ENCODE results near the gene ASIP.
"Not testable (repeated sequence)": the region's sequence is repeated elsewhere in the genome, so short reads cannot be mapped to it uniquely, and the experiment has no call there.

The ASIP gene

DNA sequence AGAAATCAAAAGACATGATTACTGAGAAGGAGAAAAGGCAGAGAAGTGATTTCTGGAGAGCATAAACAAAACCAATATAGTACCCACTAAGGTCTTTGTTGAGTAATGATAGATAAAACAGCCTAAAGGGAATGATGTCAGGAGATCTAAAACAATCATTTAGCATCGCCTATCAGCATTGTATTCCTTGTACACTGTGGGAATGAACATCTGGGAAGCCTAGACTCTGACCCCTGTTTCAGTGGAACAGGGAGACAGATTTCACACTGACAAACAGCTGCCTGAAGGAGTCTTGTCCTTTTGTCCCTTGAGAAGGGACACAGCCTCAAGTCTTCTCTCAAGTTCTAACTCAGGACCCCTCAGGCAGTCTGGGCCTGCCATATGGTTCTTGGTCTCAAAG is 1.7 kb downstream of the ASIP start:
- no peak for DNase-seq (ENCODE audit: low read depth)

DNA sequence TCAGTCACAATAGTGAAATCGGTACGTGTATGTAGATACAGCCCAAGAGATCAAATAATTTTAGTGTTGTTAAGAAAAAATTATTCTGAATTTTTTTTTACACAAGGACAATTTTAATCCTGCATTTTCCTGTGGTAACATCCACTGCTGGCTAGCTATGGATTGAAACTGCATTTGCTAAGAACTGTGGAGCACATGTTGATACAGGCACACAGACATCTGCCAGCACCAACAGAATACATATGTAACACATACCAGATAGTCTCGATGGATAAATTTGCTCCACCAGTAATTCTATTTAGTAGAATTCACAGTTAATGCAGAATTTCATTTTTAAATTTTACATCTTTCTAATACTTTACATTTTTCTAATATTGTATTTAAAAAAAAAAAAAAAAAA is 2.2 kb downstream of the ASIP start:
- DNase-seq (ENCODE audit: low read depth): no peak

DNA sequence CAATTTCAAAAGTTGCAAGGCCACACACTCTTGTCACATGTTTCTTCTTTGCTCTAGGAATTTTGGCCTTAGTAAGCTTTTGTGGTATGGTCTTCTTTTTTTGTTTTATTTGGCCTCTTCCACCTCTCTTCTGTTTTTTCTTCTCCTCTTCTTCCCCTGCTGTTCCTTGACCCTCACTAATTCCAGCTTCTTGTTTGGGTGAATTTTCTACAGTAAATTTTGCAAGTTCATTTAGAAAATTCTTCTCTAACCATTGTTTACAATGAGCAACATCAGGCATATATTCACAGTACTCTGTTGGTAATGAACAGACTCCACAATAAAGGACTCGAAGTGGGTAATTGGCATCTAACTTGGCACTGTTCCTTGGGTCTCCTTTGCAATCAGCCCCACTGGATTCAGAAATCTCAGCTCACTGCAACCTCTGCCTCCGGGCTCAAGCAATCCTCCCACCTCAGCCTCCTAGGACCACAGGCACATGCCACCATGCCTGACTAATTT is 5.0 kb downstream of the ASIP start:
- no peak for DNase-seq (ENCODE audit: low read depth)

DNA sequence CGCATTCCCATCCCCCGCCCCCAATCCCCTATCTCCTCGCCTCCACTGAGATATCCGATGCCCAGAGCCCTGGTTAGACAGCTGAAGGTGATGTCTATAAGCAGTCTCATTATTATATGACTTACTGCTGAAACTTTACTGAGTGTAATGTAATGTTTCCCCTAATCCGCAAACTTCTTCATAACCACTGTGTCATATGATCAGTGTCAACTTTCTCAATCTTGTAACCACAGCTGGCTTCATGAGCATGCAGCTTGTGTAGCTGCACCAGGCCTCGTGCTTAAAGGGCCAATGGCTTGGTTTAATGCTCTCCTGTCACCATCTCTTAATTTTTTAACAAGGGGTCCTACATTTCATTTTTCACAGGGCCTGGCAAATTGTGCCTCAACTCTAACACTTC is 8.1 kb downstream of the ASIP start:
- DNase-seq (ENCODE audit: low read depth): no peak

DNA sequence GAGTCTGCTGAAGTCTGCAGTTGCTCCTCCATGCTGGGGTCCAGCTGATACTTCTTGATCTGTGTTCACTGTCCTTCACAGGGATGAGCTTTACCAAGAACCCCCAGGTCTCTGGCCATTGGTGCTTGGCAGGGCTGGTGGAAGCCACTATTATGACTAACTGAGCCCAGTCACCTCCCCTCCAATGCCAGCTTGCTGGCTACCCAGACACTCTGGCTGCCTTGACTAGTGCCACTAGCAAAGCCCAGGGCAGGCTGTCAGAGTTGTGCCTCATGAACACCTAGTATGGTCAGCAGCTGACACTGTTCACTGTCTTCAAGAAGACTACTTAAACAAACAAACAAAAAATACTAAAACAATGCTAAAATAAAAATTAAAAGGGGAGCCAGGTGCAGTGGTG is 8.8 kb downstream of the ASIP start:
- no peak for DNase-seq (ENCODE audit: low read depth)

DNA sequence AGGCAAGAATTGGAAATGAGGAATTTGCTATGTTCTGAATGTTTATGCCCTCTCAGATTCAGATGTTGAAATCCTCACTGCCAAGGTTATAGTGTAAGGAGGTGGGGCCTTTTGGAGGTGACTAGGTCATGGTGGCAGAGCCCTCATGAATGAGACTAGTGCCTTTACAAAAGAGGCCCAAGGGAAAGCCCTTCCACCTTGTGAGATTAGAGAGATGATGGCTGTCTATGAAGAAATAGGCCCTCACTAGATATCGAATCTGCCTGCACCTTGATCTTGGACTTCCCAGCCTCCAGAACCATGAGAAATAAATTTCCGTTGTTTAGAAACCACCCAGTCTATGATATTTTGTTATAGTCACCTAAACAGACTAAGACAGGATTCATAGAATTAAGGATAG is 10.4 kb downstream of the ASIP start:
- no peak for DNase-seq (ENCODE audit: low read depth)

DNA sequence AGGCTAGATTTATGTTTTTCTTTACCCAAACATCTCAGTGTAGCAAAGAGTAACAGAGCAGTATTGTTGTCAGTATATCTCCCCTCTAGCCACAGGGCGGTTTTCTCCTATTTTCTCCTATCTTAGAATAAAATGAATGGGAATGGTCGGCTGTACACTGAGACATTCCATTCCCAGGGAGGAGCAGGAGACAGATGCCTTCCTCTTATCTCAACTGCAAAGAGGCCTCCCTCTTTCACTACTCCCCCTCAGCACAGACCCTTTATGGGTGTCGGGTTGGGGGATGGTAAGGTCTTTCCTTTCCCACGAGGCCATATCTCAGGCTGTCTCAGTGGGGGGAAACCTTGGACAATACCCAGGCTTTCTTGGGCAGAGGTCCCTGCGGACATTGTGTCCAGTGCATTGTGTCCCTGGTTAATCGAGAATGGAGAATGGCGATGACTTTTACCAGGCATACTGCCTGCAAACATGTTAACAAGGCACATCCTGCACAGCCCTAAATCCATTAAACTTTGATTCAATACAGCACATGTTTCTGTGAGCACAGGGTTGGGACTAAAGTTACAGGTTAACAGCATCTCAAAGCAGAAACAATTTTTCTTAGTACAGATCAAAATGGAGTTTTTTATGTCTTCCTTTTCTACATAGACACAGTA is 11.3 kb downstream of the ASIP start:
- not testable (repeated sequence) for DNase-seq (ENCODE audit: low read depth)

DNA sequence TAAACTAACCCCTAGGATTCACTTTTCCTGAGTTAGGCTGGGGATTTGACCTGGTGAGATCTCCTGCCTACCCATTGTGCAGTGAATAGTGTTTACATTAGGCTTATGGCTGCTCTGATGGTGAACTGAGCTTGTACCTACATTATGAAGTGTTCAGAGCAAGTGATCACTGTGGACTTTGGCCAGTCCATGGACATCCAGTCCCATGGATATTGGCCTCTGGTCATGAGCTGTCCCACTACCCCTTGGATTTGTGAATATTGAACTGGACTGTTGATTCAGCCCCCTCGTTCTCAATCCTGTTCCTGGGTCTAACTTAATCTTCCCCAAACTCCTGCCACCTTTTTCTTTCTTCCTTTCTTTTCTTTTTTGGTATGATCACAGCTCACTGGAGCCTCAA is 13.8 kb downstream of the ASIP start:
- no peak for DNase-seq (ENCODE audit: low read depth)

DNA sequence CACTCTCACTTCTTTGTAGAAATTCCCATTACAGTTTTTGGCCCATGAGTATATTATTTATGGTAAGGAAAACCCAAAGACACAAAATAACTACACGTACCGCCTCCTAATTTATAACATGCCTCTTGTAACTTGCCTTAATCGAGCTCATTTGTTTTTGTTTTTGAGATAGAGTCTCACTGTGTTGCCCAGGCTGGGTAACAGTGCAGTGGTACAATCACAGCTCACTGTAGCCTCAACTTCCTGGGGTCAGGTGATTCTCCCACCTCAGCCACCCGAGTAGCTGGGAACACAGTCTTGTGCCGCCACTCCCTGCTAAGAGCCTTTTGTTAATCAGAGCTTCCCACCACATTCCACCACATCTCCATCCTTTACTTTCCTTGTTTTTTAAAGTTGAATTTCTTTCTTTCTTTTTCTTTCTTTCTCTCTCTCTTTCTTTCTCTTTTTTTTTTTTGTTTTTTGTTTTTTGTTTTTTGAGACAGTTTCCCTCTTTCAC is 15.5 kb downstream of the ASIP start:
- DNase-seq (ENCODE audit: low read depth): no peak

DNA sequence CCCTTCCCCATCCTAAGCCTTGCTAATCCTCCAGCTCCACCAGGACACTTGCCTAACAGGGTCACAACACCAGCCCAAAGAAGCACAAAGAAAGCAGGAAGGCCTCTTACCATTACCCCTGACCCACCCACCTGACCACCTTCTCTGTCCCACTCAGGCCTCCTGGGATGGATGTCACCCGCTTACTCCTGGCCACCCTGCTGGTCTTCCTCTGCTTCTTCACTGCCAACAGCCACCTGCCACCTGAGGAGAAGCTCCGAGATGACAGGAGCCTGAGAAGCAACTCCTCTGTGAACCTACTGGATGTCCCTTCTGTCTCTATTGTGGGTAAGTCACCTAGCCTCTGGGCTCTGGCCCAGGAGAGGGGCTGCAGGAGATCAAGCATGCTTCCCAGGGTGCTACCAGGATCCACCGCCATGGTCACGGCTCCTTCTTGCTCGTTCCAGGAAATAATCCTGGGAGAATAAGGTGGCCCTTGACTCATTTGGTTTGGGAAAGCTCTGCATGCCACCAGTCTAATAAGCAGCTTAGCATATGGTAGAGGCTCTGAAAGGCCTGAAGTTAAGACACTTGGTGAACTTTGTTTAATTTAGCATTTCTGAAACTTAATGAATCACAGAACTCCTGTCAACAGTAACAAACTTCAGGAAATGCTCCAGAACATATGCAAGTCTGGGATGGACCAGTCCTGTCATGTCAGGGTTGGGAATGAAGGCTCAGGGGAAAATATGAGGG is 19.2 kb downstream of the ASIP start:
- no peak for DNase-seq (ENCODE audit: low read depth)

DNA sequence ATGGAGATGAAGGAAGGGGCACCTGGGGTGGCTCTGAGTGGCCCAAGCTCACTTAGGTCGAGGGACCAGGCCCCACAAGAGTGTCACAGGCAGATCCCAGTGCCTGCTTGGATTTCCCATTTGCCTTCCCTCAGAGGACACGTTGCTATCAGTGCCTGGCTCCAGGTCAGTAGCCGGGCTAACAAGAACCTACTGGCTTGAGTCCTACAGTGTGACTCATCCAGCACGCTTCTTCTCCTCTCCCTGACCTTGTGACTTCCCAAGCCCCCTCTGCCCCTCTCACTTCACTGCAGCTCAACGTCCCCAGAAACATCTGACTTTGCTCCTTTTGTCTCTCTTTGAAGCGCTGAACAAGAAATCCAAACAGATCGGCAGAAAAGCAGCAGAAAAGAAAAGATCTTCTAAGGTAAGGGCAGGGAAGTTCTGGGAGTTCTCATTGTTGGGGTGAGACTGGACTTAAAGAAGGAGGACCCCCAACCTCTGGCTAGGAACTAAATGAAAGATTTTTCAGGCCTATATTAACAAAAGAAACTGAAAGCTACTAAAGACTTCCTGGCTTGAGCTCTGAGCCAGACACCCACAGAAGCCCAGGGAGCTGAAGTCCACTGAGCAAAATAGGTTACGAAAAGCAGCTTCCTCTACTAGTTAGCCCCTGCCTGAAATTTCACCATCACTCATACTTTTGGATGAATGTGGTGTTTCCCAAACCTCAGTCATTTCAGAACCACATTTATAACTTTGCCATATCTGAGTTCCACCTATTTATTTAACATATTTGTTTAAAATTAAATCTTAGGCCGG is 21.5 kb downstream of the ASIP start:
- no peak for DNase-seq (ENCODE audit: low read depth)

DNA sequence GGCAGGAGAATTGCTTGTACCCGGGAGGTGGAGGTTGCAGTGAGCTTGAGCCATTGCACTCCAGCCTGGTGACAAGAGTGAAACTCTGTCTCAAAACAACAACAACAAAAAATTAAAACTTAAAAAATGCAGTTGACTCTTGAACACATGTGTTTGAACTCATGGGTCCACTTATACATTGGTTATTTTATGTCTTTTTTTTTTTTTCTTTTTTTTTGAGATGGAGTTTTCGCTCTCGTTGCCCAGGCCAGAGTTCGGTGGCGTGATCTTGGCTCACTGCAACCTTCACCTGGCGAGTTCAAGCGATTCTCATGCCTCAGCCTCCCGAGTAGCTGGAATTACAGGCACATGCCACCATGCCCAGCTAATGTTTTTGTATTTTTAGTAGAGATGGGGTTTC is 22.2 kb downstream of the ASIP start:
- not testable (repeated sequence) for DNase-seq (ENCODE audit: low read depth)

DNA sequence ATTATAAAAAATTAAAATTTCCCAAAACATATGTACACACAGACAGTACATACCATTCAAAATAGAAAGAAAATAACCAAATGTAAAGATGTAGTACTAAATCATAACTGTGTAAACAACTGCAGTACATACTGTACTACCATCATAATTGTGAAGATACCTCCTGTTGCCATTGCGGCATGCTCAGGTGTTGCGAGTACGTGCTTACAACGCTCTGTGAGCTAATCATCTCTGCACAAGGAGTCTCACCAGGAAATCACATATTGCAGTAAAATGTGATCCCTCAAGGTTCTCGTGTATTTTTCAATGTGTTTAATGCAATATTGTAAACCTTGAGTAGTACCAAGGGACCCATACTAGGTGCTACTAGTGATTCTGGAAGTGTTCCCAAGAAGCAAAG is 22.9 kb downstream of the ASIP start:
- no peak for DNase-seq (ENCODE audit: low read depth)

DNA sequence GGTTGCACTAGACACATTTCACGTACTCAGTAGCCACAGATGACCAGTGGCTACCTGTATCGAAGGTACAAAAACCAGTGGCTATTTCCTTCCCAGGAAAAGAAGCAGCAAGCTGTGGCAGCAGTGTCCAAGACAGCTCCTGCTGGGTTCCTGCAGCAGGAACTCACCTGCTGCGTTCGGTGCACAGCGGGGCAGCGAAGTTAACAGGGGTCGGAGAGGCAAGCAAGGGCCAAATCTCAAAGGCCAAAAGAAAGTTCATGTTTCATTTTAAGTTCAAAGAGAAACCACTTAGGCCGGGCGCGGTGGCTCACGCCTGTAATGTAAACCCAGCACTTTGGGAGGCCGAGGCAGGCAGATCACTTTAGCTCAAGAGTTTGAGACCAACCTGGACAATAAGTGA is 26.9 kb downstream of the ASIP start:
- no peak for DNase-seq (ENCODE audit: low read depth)

DNA sequence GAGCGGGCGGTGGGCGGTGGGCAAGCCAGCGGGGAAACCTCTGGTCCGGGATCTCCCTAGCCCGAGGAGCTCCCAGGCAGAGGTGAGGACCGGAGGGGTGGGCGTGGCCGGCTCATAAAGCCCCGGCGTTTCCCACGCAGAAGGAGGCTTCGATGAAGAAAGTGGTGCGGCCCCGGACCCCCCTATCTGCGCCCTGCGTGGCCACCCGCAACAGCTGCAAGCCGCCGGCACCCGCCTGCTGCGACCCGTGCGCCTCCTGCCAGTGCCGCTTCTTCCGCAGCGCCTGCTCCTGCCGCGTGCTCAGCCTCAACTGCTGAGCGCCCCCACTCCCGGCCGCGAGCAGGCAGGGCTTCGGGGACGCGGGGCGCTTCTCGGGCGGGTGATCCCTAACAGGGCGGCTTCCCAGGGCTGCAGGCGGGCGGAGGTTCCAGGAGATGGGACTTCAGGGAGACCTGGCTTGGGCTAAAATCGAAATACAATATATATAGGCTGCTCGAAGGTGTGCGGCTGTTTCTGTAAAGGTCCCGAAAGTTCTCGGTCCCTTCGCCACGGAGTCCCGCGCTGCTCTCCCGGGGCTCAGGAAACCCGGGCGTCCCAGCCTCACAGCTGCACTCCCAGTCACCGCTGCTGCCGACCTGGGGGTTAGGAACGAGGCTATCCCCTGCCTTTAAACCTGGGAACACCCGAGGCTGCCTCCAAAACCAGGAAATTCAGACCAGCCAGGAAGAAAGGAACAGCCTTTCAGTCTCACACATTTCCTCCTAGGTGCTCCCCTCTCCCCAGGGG is 27.8 kb downstream of the ASIP start:
- no peak for DNase-seq (ENCODE audit: low read depth)

DNA sequence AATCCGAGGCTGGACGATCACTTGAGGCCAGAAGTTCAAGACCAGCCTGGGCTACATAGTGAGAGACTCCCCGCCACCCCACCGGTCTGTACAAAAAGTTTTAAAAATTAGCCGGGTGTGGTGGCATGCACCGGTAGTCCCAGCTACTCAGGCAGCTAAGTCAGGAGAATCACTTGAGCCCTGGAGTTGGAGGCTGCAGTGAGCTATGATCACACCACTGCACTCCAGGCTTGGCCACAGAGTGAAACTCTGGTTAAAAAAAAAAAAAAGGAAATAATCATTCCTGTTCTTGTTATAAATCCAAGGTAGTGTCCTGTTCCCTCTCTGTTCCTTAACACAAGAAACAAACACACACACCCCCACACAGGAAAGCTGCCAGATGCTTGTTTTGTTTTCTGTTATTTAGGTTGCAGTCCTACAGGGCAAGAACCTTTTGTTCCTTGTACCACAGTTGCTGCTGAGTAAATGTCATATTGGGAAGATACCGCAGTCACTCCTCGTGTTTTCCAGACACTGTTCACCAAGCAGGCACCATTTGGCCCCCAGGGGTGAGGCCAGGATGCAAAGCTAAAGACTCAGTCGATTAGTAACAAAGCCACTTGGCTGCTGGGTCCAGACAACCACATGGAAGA is 28.9 kb downstream of the ASIP start:
- DNase-seq (ENCODE audit: low read depth): no peak

DNA sequence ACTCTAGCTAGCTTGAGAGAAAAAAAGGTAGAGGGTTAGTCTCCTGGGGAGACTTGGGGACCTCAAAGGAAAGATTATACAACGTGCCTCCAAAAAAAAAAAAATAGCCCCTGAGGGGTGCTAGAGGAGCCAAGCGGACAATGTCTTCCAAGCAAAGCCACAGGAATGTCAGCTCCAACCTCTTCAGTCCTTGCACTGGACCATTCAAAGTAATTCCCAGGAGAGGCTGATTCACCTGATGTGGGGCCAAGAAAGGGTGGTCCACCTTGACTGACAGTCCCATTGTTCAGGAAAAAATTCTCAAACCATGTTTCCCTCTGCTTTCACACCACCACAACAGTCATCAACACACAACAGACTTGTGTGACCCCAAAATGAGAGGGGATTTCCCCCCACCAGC is 30.7 kb downstream of the ASIP start:
- DNase-seq (ENCODE audit: low read depth): no peak

DNA sequence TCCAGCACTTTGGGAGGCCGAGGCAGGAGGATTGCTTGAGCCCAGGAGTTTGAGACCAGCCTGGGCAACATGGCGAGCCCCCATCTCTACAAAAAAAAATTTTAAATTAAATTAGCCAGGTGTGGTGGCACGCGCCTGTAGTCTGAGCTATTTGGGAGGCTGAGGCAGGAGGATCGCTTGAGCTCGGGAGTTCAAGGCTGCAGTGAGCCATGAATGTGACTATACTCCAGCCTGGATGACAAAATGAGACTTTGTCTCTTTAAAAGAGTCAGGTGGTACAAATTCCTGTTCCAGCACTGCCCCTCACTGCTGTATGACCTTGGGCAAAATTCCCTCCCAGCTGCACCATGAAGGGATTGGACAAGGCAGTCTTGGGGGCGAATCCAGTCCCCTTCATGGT is 33.5 kb downstream of the ASIP start:
- no peak for DNase-seq (ENCODE audit: low read depth)

DNA sequence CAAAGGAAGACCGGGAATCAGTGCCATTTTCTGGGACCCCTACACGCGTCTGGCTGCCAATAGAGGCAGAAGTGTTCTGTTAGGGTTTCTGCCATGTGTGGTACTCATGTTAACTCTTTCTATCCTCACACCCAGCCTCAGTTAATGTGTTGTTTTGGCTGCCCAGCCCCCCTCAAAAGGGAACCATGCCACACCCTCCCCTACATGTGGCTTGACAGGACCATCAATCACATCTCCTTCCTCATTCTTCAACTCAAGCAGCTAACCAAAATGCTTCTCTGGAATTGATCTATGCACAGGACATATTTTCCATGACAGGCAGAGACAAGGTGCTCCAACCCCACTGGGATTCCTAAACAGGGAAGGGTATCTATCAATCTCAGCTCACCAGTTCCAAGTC is 40.0 kb downstream of the ASIP start:
- DNase-seq (ENCODE audit: low read depth): no peak

DNA sequence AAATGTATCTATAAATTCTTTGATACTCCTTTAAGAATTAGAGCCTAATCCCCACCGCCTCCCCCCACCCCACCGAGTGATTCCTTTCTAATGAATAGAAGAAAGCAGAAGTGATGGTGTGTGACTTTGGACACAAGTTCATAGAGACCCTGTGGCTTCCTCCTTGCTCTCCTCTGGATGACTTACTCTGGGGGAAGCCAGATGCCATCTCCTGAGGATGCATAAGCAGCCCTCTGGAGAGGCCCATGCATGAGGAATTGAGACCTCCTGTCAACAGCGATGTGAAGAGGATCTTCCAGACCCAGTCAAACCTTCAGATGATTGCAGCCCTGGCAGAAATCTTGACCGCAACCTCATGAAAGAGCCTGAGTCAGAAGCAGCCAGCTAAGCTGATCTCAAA is 40.8 kb downstream of the ASIP start:
- no peak for DNase-seq (ENCODE audit: low read depth)

DNA sequence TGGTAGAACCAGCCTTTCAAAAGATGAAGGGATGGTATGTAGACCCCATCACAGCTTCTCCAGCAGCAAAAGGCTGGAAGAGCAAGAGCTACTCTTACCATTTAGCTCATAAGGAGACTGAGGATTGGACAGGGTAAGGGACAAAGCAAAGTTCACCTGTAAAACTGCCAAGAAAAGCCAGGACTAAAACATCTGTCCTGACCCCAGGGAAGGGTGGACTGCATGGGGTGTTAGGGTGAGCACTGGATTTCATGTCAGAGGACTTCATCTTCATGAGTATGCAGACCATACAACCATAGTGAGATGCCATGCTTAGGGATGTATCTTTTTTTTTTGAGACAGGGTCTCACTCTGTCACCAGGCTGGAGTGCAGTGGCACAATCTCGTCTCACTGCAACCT is 42.6 kb downstream of the ASIP start:
- DNase-seq (ENCODE audit: low read depth): no peak

DNA sequence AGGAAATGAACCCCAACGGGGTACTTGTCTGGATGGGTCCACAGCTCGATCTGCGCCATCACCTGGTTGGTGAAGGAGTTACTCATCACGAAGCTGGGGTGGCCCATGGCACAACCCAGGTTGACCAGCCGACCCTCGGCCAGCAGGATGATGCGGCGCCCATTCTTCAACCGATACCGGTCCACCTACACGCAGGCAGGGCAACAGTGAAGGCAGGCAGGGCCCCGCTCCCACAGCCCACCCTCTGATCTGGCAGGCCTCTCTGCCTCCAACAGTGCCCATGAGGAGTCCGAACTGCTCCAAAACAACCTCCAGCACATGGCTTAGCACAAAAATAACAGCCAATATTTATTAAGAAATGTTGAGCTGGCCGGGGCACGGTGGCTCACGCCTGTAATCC is 44.2 kb downstream of the ASIP start:
- no peak for DNase-seq (ENCODE audit: low read depth)

All from activated T-cell treated with anti-CD3 and anti-CD28 coated beads for 1 hour (primary cell).